Limb (tissue), 2 donors: ENCODE measurements around the gene EFCC1.

ENCODE experiments used
- DNase-seq, 2 donors: peaks; one replicate each; pipeline ENCODE4 v3.0.0-alpha.2; 2016; ENCODE audit errors: extremely low spot score in 2 of 2

EFCC1 gene

GRCh38 chr3:128994581-128995546, 6.2 kb upstream of the EFCC1 start:
- no peak for DNase-seq

GRCh38 chr3:128995737-128996136, 5.4 kb upstream of the EFCC1 start:
- DNase-seq = no peak

GRCh38 chr3:128996200-128996599, 4.9 kb upstream of the EFCC1 start:
- no peak for DNase-seq

- no peak for DNase-seq
Observed at GRCh38 chr3:128996726-128997125, 4.4 kb upstream of the EFCC1 start.

GRCh38 chr3:128997486-128998133, 3.5 kb upstream of the EFCC1 start:
- no peak for DNase-seq

GRCh38 chr3:128998561-128998960, 2.5 kb upstream of the EFCC1 start:
- DNase-seq = no peak

GRCh38 chr3:128999102-128999501, 2.0 kb upstream of the EFCC1 start:
- DNase-seq = no peak

- DNase-seq = no peak
Observed at GRCh38 chr3:129000742-129001100, 383 bp upstream of the EFCC1 start.

GRCh38 chr3:129001806-129002572, 885 bp downstream of the EFCC1 start:
- DNase-seq = peak in 1 of 2 donors; percentile 54

GRCh38 chr3:129002573-129003569, 1.8 kb downstream of the EFCC1 start:
- no peak for DNase-seq

GRCh38 chr3:129003578-129004112, 2.5 kb downstream of the EFCC1 start:
- peak in 1 of 2 donors; percentile 55 for DNase-seq

GRCh38 chr3:129004639-129005295, 3.7 kb downstream of the EFCC1 start:
- DNase-seq = no peak

- no peak for DNase-seq
Observed at GRCh38 chr3:129005526-129006303, 4.6 kb downstream of the EFCC1 start.

- DNase-seq = no peak
Observed at GRCh38 chr3:129006864-129007263, 5.8 kb downstream of the EFCC1 start.

GRCh38 chr3:129007792-129008191, 6.7 kb downstream of the EFCC1 start:
- DNase-seq = no peak

GRCh38 chr3:129009266-129009665, 8.2 kb downstream of the EFCC1 start:
- DNase-seq = no peak

GRCh38 chr3:129010310-129010956, 9.3 kb downstream of the EFCC1 start:
- DNase-seq = no peak

- no peak for DNase-seq
Observed at GRCh38 chr3:129013491-129013891, 12.4 kb downstream of the EFCC1 start.

- no peak for DNase-seq
Observed at GRCh38 chr3:129014148-129014547, 13.0 kb downstream of the EFCC1 start.
